ENCODE data around the gene RNF13.
A peak's percentile ranks its signal among the peaks of the same experiment; 100 is the strongest.
"Not testable (repeated sequence)": the region's sequence is repeated elsewhere in the genome, so short reads cannot be mapped to it uniquely, and the experiment has no call there.

RNF13 gene

GRCh38 chr3:149801639-149802038 lies 11.4 kb upstream of the RNF13 start:
- FAIRE-seq = no peak

- no peak for FAIRE-seq
Observed at GRCh38 chr3:149806171-149806778, 6.7 kb upstream of the RNF13 start.

- peak; percentile 4 for FAIRE-seq
Observed at GRCh38 chr3:149808209-149808829, 4.7 kb upstream of the RNF13 start.

- no peak for FAIRE-seq
Observed at GRCh38 chr3:149809699-149810098, 3.3 kb upstream of the RNF13 start.

- FAIRE-seq = no peak
Observed at GRCh38 chr3:149810846-149811245, 2.2 kb upstream of the RNF13 start.

GRCh38 chr3:149812165-149812605 lies 830 bp upstream of the RNF13 start:
- FAIRE-seq = no peak

GRCh38 chr3:149813367-149814281 lies 609 bp downstream of the RNF13 start:
- no peak for FAIRE-seq

GRCh38 chr3:149815321-149815720 lies 2.3 kb downstream of the RNF13 start:
- no peak for FAIRE-seq

- FAIRE-seq = no peak
Observed at GRCh38 chr3:149815728-149816127, 2.7 kb downstream of the RNF13 start.

GRCh38 chr3:149816311-149816710 lies 3.3 kb downstream of the RNF13 start:
- FAIRE-seq = no peak

- no peak for FAIRE-seq
Observed at GRCh38 chr3:149816986-149817385, 4.0 kb downstream of the RNF13 start.

GRCh38 chr3:149819432-149819831 lies 6.4 kb downstream of the RNF13 start:
- FAIRE-seq = no peak

- FAIRE-seq = no peak
Observed at GRCh38 chr3:149820183-149820582, 7.2 kb downstream of the RNF13 start.

- no peak for FAIRE-seq
Observed at GRCh38 chr3:149826636-149827035, 13.6 kb downstream of the RNF13 start.

GRCh38 chr3:149828390-149828789 lies 15.4 kb downstream of the RNF13 start:
- no peak for FAIRE-seq

- FAIRE-seq = not testable (repeated sequence)
Observed at GRCh38 chr3:149829631-149830030, 16.6 kb downstream of the RNF13 start.

GRCh38 chr3:149830902-149831301 lies 17.9 kb downstream of the RNF13 start:
- FAIRE-seq = no peak

GRCh38 chr3:149831321-149831720 lies 18.3 kb downstream of the RNF13 start:
- no peak for FAIRE-seq

- FAIRE-seq = no peak
Observed at GRCh38 chr3:149832086-149832485, 19.1 kb downstream of the RNF13 start.

- no peak for FAIRE-seq
Observed at GRCh38 chr3:149833241-149833640, 20.2 kb downstream of the RNF13 start.

- FAIRE-seq = not testable (repeated sequence)
Observed at GRCh38 chr3:149838491-149838890, 25.5 kb downstream of the RNF13 start.

GRCh38 chr3:149839469-149839868 lies 26.5 kb downstream of the RNF13 start:
- FAIRE-seq = not testable (repeated sequence)

- no peak for FAIRE-seq
Observed at GRCh38 chr3:149839896-149840295, 26.9 kb downstream of the RNF13 start.

- no peak for FAIRE-seq
Observed at GRCh38 chr3:149843502-149843901, 30.5 kb downstream of the RNF13 start.

All from endometrium (tissue), 2 donors.